ENCODE data around the gene TRAPPC14. TPM values are rescaled to one million over a fixed set of nuclear protein-coding genes. Genes with fewer than 3 reads are reported as not detected.

TRAPPC14 gene
- total and polyA plus RNA-seq, 2 of the 8 experiments (the other 6 are each of a cell fraction or from before 2014, with no cell fraction given): 11.9 to 22.1 TPM

- H4K8ac ChIP-seq (ENCODE audit: extremely low read depth, insufficient read depth, low read length): no peak overlapping the region
- WGBS, 2 experiments (ENCODE audit: extremely low coverage in 1 of 2, insufficient coverage in 1 of 2, insufficient read length in 1 of 2, insufficient replicate concordance in 2 of 2, low coverage in 1 of 2, low lambda C conversion rate in 2 of 2, missing lambda C conversion rate in 1 of 2): 86% methylated on average over 3 of the region's 3 CpGs; no CpG with 5 or more reads in 1 of the 2 experiments
- H3K27me3 ChIP-seq (replicated peaks in 1 of 4; ENCODE audit: control insufficient read depth in 3 of 4, extremely low read depth in 1 of 4, insufficient read depth in 3 of 4, low read length in 3 of 4): no peaks in the 10 kb centered on the region
- H2BK12ac ChIP-seq (ENCODE audit: low read depth, low read length): no peak overlapping the region
- H3K9me3 ChIP-seq (ENCODE audit: insufficient read depth in 2 of 2, low read depth in 1 of 2, low read length in 1 of 2): no peaks in the 10 kb centered on the region
- no peak overlapping the region for H2BK20ac ChIP-seq (ENCODE audit: low read length)
- H3K4ac ChIP-seq (replicated peaks; ENCODE audit: insufficient read length, low read depth, low read length): no peak overlapping the region
- H4K20me1 ChIP-seq (replicated peaks in 1 of 2; ENCODE audit: control insufficient read depth in 1 of 2, insufficient read depth in 2 of 2, low read length in 2 of 2): no peaks in the 10 kb centered on the region
- no peak for TF ChIP-seq MAX (IDR thresholded peaks at IDR 0.05)
- no peak for TF ChIP-seq CTBP2 (IDR thresholded peaks at IDR 0.05; ENCODE audit: borderline replicate concordance, insufficient read depth, insufficient read length, low read length)
- no peak for TF ChIP-seq EZH2 (IDR thresholded peaks at IDR 0.05; ENCODE audit: low read depth, low read length, severe bottlenecking)
- no peak for TF ChIP-seq HDAC2 (IDR thresholded peaks at IDR 0.05; ENCODE audit: borderline replicate concordance in 1 of 2, low read depth in 2 of 2, low read length in 2 of 2)
- TF ChIP-seq ZNF274 (IDR thresholded peaks at IDR 0.05; ENCODE audit: borderline replicate concordance, extremely low read depth, low read length): no peak
- TF ChIP-seq POLR2AphosphoS5 (IDR thresholded peaks at IDR 0.05; ENCODE audit: low read depth, low read length): no peak
- no peak for TF ChIP-seq RFX5 (IDR thresholded peaks at IDR 0.05; ENCODE audit: borderline replicate concordance, low read depth, low read length)
- TF ChIP-seq RNF2 (IDR thresholded peaks at IDR 0.05; ENCODE audit: borderline replicate concordance, low read depth, low read length, missing control alignments, poor library complexity, severe bottlenecking): no peak
- H3K79me1 ChIP-seq (ENCODE audit: low read depth, low read length): no peaks in the 10 kb centered on the region
- no peak overlapping the region for H3K27ac ChIP-seq (ENCODE audit: low read depth, low read length)
- H3K4me2 ChIP-seq (ENCODE audit: insufficient read depth in 1 of 2, low read depth in 2 of 2, low read length in 2 of 2): no peak overlapping the region
- DNase-seq (ENCODE audit: low read depth in 1 of 2, low spot score in 2 of 2) (no peak), FAIRE-seq (no peak)
- H3K18ac ChIP-seq (ENCODE audit: extremely low read depth, low read length): no peak overlapping the region
- ChIA-PET CTCF (ENCODE audit: partially characterized antibody) (interaction anchor here (0.5 to 10.2 kb wide), 5 partner anchors 9 to 1397 kb away, joined by 3 to 108 read pairs (median 3); no protein-coding TSS in a partner anchor), POLR2A (ENCODE audit: partially characterized antibody) (interaction anchor here (0.6 to 1.3 kb wide), 4 partner anchors 10 to 658 kb away, joined by 3 to 9 read pairs (median 3); partner anchors contain the start of genes AP4M1 and MCM7)
- peaks cover 0 to 2% (median 0%) of the 10 kb centered on the region in 4 experiments; a peak in 1 of 7 replicates for H3K4me1 ChIP-seq (replicated peaks in 1 of 4; ENCODE audit: control insufficient read depth in 3 of 4, insufficient read depth in 4 of 4, low read length in 3 of 4)
- H3K36me3 ChIP-seq (ENCODE audit: control insufficient read depth in 2 of 4, insufficient read depth in 4 of 4, low read length in 3 of 4): no peaks in the 10 kb centered on the region
- no peak overlapping the region for H4K91ac ChIP-seq (replicated peaks; ENCODE audit: insufficient read length, low read length)
- no peak overlapping the region for H3K56ac ChIP-seq (replicated peaks; ENCODE audit: insufficient read length, low read depth, low read length)
- H3K4me3 ChIP-seq (ENCODE audit: extremely low read depth in 1 of 4, insufficient read depth in 2 of 4, low read depth in 3 of 4, low read length in 4 of 4): no peak overlapping the region
- no peak overlapping the region for H2AK5ac ChIP-seq (ENCODE audit: low read depth, low read length)
- H3K79me2 ChIP-seq (ENCODE audit: control insufficient read depth in 1 of 2, insufficient read depth in 2 of 2, low read length in 2 of 2): no peaks in the 10 kb centered on the region
- H2BK120ac ChIP-seq (replicated peaks; ENCODE audit: low read depth, low read length): no peak overlapping the region
- no peak overlapping the region for H2BK5ac ChIP-seq (ENCODE audit: low read depth, low read length)
- H3K14ac ChIP-seq (ENCODE audit: insufficient read length): no peak overlapping the region
- H4K5ac ChIP-seq (ENCODE audit: insufficient read length, low read depth, low read length): no peak overlapping the region
- no peak overlapping the region for H2AFZ ChIP-seq (ENCODE audit: low read length)
- no peak overlapping the region for H3K23ac ChIP-seq (ENCODE audit: insufficient read length)
- H3K23me2 ChIP-seq (ENCODE audit: low read depth, low read length): no peaks in the 10 kb centered on the region
- H3K9ac ChIP-seq (replicated peaks in 1 of 4; ENCODE audit: extremely low read depth in 1 of 4, low read depth in 3 of 4, low read length in 3 of 4): no peak overlapping the region
- no peak overlapping the region for H2BK15ac ChIP-seq (ENCODE audit: low read length)
Observed at GRCh38 chr7:100142461-100142860, 16.1 kb downstream of the TRAPPC14 start.

Measured in H1 (cell line).